Measurements from ENCODE around the gene PSMG4.

The PSMG4 gene

GRCh38 chr6:3280866-3281465 lies 22.2 kb downstream of the PSMG4 start:
- H3K4me2 ChIP-seq (ENCODE audit: low read length) = no peak overlapping the region

GRCh38 chr6:3281631-3282475 lies 23.1 kb downstream of the PSMG4 start:
- Histone ChIP-seq H3K27ac (ENCODE audit: low read depth, low read length) (no peak overlapping the region), H3K4me3 (ENCODE audit: low read length) (no peak overlapping the region), H3K9me2 (replicated peaks; ENCODE audit: control insufficient read depth, low read length) (no peaks in the 10 kb centered on the region), H3K79me2 (ENCODE audit: control insufficient read depth, low read length) (no peaks in the 10 kb centered on the region), H3K4me2 (ENCODE audit: low read length) (no peak overlapping the region), H3K9me3 (ENCODE audit: control insufficient read depth, insufficient read depth, low read length) (no peaks in the 10 kb centered on the region), H3F3A (ENCODE audit: control insufficient read depth, insufficient read depth) (0 out of 2 replicates have a peak, but pooled peaks cover 3% of the 10 kb centered on the region), H3K27me3 (ENCODE audit: control insufficient read depth, low read length) (no peaks in the 10 kb centered on the region), H4K20me1 (ENCODE audit: control insufficient read depth, insufficient read depth, low read depth, low read length) (0 out of 2 replicates have a peak, but pooled peaks cover 4% of the 10 kb centered on the region), H3K36me3 (ENCODE audit: control insufficient read depth, low read length) (no peaks in the 10 kb centered on the region), H3K4me1 (ENCODE audit: control insufficient read depth, low read length) (no peaks in the 10 kb centered on the region)
- TF ChIP-seq EZH2phosphoT487 (IDR thresholded peaks at IDR 0.05; ENCODE audit: borderline replicate concordance, low read length) = no peak
- TF ChIP-seq CTCF (IDR thresholded peaks at IDR 0.05; ENCODE audit: low read depth, low read length, poor library complexity, severe bottlenecking) = no peak

More at GRCh38 chr6:3280866-3281465, 22.2 kb downstream of the PSMG4 start:
- Histone ChIP-seq H3K27ac (ENCODE audit: low read depth, low read length) (no peak overlapping the region), H3F3A (ENCODE audit: control insufficient read depth, insufficient read depth) (0 out of 2 replicates have a peak, but pooled peaks cover 3% of the 10 kb centered on the region), H3K9me2 (replicated peaks; ENCODE audit: control insufficient read depth, low read length) (no peaks in the 10 kb centered on the region), H3K36me3 (ENCODE audit: control insufficient read depth, low read length) (no peaks in the 10 kb centered on the region), H3K79me2 (ENCODE audit: control insufficient read depth, low read length) (no peaks in the 10 kb centered on the region), H3K4me1 (ENCODE audit: control insufficient read depth, low read length) (no peaks in the 10 kb centered on the region), H3K9me3 (ENCODE audit: control insufficient read depth, insufficient read depth, low read length) (no peaks in the 10 kb centered on the region), H3K27me3 (ENCODE audit: control insufficient read depth, low read length) (no peaks in the 10 kb centered on the region), H4K20me1 (ENCODE audit: control insufficient read depth, insufficient read depth, low read depth, low read length) (0 out of 2 replicates have a peak, but pooled peaks cover 4% of the 10 kb centered on the region), H3K4me3 (ENCODE audit: low read length) (no peak overlapping the region)
- TF ChIP-seq CTCF (IDR thresholded peaks at IDR 0.05; ENCODE audit: low read depth, low read length, poor library complexity, severe bottlenecking) = no peak

- Histone ChIP-seq H3K36me3 (ENCODE audit: control insufficient read depth, low read length) (no peaks in the 10 kb centered on the region), H3K4me3 (ENCODE audit: low read length) (no peak overlapping the region), H3K27me3 (ENCODE audit: control insufficient read depth, low read length) (no peaks in the 10 kb centered on the region), H3K9me3 (ENCODE audit: control insufficient read depth, insufficient read depth, low read length) (no peaks in the 10 kb centered on the region), H3K4me2 (ENCODE audit: low read length) (no peak overlapping the region), H3K27ac (ENCODE audit: low read depth, low read length) (no peak overlapping the region), H4K20me1 (ENCODE audit: control insufficient read depth, insufficient read depth, low read depth, low read length) (0 out of 2 replicates have a peak, but pooled peaks cover 4% of the 10 kb centered on the region), H3F3A (ENCODE audit: control insufficient read depth, insufficient read depth) (0 out of 2 replicates have a peak, but pooled peaks cover 3% of the 10 kb centered on the region), H3K4me1 (ENCODE audit: control insufficient read depth, low read length) (no peaks in the 10 kb centered on the region), H3K9me2 (replicated peaks; ENCODE audit: control insufficient read depth, low read length) (no peaks in the 10 kb centered on the region), H3K79me2 (ENCODE audit: control insufficient read depth, low read length) (no peaks in the 10 kb centered on the region)
- TF ChIP-seq EZH2phosphoT487 (IDR thresholded peaks at IDR 0.05; ENCODE audit: borderline replicate concordance, low read length) (no peak), CTCF (IDR thresholded peaks at IDR 0.05; ENCODE audit: low read depth, low read length, poor library complexity, severe bottlenecking) (no peak)
Measured at GRCh38 chr6:3282476-3283236, 23.9 kb downstream of the PSMG4 start.
